ENCODE data around the gene SLC26A5. TPM values are rescaled to one million over a fixed set of nuclear protein-coding genes. Genes with fewer than 3 reads are reported as not detected.

SLC26A5 gene
- total and polyA plus RNA-seq, 9 donors, result 0.06 to 0.34 (median 0.11) TPM; not detected in 5

DNA sequence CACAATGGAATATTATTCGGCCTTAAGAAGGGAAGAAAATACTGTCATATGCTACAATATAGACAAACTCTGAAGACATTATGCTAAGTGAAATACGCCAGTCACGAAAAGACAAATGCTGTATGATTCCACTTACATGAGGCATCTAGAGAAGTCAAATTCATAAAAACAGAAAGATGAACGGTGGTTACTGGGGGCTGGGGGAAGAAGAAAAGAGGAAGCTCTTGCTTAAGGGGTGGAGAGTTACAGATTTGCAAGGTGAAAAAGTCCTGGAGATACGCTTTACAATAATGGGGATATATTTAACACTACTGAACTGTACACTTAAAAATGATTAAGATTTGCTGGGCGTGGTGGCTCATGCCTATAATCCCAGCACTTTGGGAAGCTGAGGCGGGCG lies 49.5 kb downstream of the SLC26A5 start:
- TF ChIP-seq, protein P1, sequence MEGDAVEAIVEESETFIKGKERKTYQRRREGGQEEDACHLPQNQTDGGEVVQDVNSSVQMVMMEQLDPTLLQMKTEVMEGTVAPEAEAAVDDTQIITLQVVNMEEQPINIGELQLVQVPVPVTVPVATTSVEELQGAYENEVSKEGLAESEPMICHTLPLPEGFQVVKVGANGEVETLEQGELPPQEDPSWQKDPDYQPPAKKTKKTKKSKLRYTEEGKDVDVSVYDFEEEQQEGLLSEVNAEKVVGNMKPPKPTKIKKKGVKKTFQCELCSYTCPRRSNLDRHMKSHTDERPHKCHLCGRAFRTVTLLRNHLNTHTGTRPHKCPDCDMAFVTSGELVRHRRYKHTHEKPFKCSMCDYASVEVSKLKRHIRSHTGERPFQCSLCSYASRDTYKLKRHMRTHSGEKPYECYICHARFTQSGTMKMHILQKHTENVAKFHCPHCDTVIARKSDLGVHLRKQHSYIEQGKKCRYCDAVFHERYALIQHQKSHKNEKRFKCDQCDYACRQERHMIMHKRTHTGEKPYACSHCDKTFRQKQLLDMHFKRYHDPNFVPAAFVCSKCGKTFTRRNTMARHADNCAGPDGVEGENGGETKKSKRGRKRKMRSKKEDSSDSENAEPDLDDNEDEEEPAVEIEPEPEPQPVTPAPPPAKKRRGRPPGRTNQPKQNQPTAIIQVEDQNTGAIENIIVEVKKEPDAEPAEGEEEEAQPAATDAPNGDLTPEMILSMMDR (IDR thresholded peaks at IDR 0.05), result no peak
- TF ChIP-seq POLR2A (IDR thresholded peaks at IDR 0.05) (no peak), EP300 (IDR thresholded peaks at IDR 0.05) (no peak)
- 59 to 74% (median 63%) methylated on average over 8 of the region's 8 CpGs for WGBS, 3 donors

DNA sequence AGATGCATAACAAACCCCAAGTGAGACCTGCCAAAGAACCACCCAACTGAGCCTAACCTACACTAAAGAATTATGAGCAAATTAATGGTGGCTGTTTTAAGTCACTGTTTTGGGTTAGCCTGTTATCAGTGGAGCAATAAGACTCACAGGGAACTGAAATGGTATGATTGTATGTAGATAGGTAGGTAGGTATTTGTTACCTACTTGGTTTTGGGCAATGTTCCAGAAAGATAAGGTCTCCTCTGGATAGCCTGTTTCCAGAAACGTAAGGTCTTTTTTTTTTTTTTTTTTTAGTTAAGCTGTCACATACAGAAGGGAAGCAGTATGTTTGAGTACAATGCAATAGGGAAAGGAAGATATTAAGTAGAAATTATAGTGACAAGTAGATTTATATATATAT lies 50.9 kb downstream of the SLC26A5 start:
- Histone ChIP-seq H3K27me3 (no peaks in the 10 kb centered on the region), H3K9me3 (no peaks in the 10 kb centered on the region), H3K4me3 (no peak overlapping the region), H3K27ac (no peak overlapping the region), H3K4me1 (ENCODE audit: insufficient read depth) (no peaks in the 10 kb centered on the region), H3K36me3 (no peaks in the 10 kb centered on the region)
- TF ChIP-seq, protein P1 (IDR thresholded peaks at IDR 0.05), result no peak
- 41 to 56% (median 41%) methylated on average over 1 of the region's 1 CpG for WGBS, 3 donors
- no peak for DNase-seq
- intact Hi-C loops (cut with DNase I), result no loop called here

More for the DNA sequence above, 49.5 kb downstream of the SLC26A5 start:
- H3K4me1 ChIP-seq (ENCODE audit: insufficient read depth), result no peaks in the 10 kb centered on the region
- H3K4me3 ChIP-seq, result no peak overlapping the region
- no peak for DNase-seq
- H3K27me3 ChIP-seq, result no peaks in the 10 kb centered on the region
- no peak overlapping the region for H3K27ac ChIP-seq
- no peaks in the 10 kb centered on the region for H3K36me3 ChIP-seq
- intact Hi-C loops (cut with DNase I), result no loop called here
- no peaks in the 10 kb centered on the region for H3K9me3 ChIP-seq

DNA sequence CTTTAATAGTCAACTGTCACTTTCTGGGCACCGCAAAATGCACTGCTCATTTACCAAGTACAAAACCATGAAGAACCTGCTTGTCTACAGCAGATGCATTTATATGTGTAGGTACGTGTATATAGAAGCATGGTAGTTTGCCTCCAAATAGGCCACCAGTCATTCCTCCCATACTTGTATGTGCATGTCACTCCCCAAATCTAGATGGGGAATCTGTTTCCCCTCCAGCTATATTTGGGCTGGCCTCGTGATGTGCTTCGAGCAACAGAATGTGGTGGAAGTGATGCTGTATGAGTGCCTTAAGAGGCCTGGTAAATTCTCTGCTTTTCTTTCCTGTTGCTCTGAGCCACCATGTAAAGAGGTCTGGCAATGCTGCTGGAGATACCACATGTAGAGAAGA lies 51.4 kb downstream of the SLC26A5 start:
- Histone ChIP-seq H3K27ac (no peak overlapping the region), H3K36me3 (no peaks in the 10 kb centered on the region), H3K4me1 (ENCODE audit: insufficient read depth) (no peaks in the 10 kb centered on the region), H3K4me3 (no peak overlapping the region), H3K9me3 (no peaks in the 10 kb centered on the region), H3K27me3 (no peaks in the 10 kb centered on the region)
- TF ChIP-seq, protein P1 (IDR thresholded peaks at IDR 0.05), result no peak
- TF ChIP-seq POLR2A (IDR thresholded peaks at IDR 0.05) (no peak), EP300 (IDR thresholded peaks at IDR 0.05) (no peak)
- no peak for DNase-seq
- intact Hi-C loops (cut with DNase I), result no loop called here
- 87 to 91% (median 89%) methylated on average over 4 of the region's 4 CpGs for WGBS, 3 donors

DNA sequence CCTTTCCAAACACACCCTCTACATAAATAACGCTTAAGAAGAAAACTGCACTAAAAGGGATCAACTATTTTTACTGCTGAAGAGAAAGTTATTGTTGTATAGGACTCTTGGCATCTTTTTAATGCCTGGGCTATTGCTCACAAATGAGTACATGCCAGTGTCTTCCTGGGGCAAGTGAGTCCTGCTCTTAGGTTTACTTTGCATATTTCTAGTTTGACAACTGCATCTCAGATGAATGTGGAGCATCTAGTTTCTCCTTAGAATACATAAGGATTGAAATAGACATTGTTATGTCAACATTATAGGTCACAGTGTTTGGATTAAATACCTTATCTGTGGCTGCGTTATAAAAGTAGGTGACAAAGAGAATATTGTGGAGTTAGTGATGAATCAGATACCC lies 54.0 kb downstream of the SLC26A5 start:
- Histone ChIP-seq H3K27me3 (no peaks in the 10 kb centered on the region), H3K9me3 (no peaks in the 10 kb centered on the region), H3K4me3 (no peak overlapping the region), H3K36me3 (no peaks in the 10 kb centered on the region), H3K27ac (no peak overlapping the region), H3K4me1 (ENCODE audit: insufficient read depth) (no peaks in the 10 kb centered on the region)
- 63 to 75% (median 73%) methylated on average over 2 of the region's 2 CpGs for WGBS, 3 donors
- TF ChIP-seq, protein P1 (IDR thresholded peaks at IDR 0.05), result no peak
- TF ChIP-seq EP300 (IDR thresholded peaks at IDR 0.05) (no peak), POLR2A (IDR thresholded peaks at IDR 0.05) (no peak)
- DNase-seq, result no peak
- intact Hi-C loops (cut with DNase I), result no loop called here

DNA sequence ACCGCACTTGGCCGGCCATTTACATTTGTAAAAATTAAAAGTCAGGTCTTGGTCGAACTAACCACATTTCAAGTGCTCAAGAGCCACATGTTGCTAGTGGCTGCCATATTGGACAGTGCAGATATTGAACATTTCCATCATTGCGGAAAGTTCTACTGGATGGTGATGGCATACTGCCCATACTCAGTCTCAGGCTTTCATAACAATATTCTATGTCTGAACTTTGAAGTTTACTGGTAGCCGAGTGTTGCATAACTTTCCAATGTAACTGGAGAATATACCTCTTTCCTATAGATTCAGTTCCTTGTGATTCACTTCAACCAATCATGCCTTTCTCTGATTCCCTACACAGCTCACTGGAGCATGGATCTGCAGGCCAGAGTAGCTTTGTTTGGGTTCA lies 54.9 kb downstream of the SLC26A5 start:
- intact Hi-C loops (cut with DNase I), result no loop called here
- Histone ChIP-seq H3K4me1 (ENCODE audit: insufficient read depth) (no peaks in the 10 kb centered on the region), H3K27me3 (no peaks in the 10 kb centered on the region), H3K9me3 (no peaks in the 10 kb centered on the region), H3K4me3 (no peak overlapping the region), H3K27ac (no peak overlapping the region), H3K36me3 (no peaks in the 10 kb centered on the region)
- TF ChIP-seq POLR2A (IDR thresholded peaks at IDR 0.05) (no peak), EP300 (IDR thresholded peaks at IDR 0.05) (no peak)
- TF ChIP-seq, protein P1 (IDR thresholded peaks at IDR 0.05), result no peak
- no peak for DNase-seq
- 95 to 98% (median 97%) methylated on average over 5 of the region's 5 CpGs for WGBS, 3 donors

Data from ovary (tissue), 9 donors.